8988T (cell line): ENCODE measurements around the gene PHACTR1.

Experiments
- DNase-seq: peaks from one replicate; pipeline ENCODE4 v3.0.0; 2011

Gene PHACTR1

DNA sequence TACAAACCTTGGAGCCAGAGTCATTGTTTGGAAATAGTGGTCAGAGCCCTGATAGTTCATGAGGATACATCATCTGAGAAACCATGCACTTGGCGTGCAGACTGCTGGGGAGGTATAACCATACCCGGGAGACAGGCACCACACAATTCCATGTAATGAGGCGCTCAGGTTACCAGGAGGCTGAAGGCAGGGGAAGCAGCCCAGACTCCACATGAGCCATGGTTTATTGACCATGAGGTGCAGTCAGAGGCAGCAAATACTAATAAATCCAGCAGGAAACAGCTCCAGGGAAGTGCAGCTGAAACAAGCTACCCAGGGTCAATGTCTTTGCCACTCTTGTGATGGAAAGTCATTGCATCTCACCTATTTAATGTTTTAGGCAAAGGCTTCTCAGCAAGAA, 455.7 kb downstream of the PHACTR1 start:
- no peak for DNase-seq

DNA sequence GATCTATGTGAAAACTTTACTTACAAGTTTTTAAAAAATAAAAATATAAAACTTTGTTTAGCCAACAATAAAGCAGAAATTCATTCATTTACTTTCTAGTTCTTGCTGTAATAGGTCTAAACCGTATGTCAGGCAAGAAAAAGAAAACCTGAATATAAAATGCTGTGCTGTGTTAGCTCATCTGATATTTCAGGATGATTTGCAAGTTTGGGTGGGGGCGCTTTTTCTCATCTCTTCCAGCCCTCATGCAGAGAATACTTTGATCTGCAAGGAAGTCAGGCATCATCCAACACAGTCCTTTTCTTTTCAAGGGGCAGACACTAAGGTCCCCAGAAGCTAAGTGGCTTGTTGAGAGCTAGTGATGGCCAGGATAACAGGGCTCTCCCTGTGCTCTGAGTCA, 458.5 kb downstream of the PHACTR1 start:
- no peak for DNase-seq

DNA sequence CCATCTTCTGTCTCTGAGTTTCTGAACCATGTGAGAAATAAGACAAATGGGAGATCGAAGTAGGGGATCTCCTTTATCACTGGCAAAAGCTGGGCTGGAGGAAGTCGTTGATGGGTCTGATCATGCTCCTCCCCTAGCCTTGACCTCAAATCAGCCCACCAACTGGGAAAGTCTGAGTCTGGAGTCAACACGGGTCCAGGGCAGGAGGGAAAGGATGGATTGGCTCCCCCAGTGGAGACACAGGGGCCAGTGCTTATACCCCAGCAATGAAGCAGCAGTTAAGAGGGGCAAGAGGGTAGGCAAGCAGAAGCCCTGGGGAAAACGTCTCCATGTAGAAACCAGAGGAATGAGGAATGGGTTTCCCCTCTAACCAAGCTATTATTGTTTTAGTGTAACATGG, 459.2 kb downstream of the PHACTR1 start:
- no peak for DNase-seq

DNA sequence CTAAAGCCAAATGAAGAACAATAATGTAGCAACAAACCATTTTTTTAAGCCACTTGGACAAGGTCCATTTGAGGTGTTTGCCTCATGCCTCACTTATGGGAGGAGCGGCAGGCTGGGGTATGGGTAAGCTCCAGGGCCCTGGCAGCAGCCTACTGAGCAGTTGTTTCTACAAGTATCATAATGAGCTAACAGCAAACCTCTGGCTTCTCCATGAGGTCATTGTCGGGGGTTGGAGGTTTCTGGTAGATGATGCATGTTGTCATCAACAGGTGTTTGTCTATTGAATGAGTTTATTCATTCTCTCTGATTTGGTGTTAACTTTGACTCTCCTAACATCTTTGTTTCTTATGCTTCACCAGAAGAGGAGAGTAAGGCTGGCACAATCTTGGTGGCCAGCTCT, 461.1 kb downstream of the PHACTR1 start:
- no peak for DNase-seq

DNA sequence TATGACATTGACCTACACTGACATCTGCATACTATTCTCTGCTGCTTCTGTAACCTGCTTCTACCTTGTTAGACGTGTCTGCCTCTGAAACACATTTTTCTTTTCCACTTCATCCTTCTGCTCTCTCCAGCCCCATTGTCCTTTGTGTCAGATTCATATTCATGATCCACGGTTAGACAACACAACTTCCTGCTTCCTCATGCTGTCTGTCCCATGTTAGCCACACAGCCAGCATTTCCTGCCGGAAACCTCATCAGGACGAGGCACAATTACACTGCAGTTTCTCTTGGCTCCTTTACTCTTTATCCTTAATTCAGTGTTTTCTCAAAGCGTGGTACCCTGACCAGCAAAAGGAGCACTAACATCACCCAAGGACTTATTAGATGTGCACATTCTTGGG, 461.5 kb downstream of the PHACTR1 start:
- DNase-seq = no peak

DNA sequence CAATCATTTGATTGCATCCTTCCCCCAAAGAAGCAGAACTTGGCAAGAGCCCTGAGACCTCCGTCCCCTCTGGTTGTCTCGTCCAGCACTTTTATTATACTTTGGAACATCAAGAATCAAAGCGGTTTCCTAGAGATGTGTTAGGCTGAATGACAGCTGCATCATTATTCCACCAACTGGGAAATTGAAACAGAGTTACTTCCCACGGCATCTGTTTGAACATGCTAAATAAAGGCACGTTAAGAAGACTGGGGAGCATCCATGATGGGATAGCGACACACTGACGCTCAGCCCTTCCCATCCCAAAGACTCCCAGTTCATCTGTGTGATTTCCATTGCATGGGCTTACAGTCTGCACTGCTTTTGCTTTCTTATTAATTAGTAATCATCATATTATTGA, 464.0 kb downstream of the PHACTR1 start:
- no peak for DNase-seq

DNA sequence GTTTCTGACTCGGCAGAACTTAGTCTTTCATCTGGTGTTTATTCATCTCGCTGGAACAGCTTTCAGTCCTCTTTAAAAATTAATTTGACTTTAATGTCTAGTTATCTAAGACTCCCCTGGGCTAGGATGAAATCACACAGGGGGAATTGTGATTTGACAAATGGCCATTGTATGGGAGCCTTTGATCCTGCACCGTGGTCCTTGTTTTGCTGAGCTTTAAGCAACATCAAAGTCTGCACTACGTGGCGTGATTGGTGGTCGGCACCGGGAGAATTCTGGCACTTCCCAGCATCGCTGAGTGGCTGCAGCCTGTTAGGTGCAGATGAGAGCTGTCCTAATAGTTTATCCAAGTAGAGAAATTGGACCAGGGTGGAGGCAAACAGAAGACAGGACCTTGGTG, 464.8 kb downstream of the PHACTR1 start:
- DNase-seq = no peak

DNA sequence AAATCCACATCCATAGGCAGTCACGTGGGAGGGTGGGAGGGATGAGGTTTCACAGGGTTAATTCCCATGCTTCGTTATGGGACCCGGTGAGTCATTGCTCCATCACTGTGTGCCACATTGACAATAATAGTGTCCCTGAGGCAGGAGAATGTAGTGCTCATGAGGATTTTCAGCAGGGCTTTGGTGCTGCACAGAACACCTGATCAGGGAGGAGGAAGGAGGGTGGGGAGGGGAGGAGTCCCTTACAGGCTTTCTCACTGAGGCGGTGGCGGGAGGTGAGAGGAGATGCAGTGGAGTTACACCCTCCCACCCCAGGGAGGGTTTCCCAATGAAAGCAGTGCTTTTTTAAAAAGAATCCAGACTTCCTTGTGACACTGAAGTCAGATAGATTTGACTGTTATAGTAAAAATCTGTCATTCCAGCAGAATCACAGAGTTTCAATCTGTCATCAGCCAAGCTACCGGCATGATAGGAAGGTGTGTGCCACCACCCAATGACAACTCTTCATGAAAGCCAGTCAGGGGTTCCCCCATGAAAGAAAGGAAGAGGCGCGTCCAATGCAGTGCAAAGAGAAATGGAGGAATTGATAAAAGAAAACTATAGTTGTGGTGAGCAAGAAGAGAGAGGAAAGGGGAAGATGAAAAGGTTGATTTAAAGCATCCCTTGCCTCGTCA, 467.0 kb downstream of the PHACTR1 start:
- DNase-seq = no peak

DNA sequence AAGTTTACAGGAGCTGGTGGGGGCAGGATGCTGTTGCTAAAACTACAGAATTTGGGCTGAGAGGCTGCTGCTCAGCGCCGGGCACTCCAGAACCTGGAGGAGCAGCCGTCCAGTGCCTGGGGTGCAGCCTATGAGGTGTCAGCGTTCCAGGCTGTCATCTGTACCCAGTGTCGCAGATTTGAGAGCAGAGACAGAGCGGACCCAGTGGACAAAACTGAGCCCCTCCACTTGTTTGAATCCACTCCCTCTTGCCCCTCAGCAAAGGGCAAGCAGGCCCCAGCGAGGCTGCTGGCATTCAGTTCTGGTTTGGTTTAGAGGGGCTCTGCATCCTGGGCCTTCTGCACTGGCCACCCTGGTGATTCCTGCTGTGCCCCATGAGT, 467.5 kb downstream of the PHACTR1 start:
- no peak for DNase-seq

DNA sequence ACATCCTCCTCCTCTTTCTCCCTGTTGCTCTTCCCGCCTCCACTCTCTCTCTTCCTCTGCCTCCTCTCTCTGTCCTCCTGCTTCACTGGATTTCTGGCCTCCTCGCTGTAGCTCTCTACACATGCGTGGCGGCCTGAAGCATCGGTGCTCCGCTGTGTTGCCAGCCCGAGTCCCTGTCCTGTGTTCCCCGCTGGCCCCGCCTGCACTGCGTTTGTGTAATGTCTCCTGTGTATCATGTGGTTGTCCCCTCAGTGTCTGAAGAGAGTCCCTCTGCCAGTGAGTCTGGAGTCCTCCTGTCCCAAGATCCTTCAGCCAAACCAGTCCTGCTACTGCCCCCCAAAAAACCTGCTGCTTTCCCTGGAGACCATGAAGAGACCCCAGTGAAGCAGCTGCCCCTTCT, 468.0 kb downstream of the PHACTR1 start:
- no peak for DNase-seq

DNA sequence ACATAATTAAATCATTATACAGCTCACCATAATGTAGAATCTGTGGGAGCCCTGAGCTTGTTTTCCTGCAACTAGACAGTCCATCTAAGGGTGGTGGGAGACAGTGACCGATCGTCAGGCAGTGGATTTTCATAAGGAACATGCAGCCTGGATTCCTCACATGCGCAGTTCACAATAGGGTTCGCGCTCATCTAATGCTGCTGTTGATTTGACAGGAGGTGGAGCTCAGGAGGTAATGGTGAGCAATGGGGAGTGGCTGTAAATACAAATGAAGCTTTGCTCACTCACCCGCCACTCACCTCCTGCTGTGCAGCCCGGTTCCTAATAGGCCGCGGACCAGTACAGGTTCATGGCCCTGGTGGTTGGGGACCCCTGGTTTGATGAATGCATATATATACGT, 470.3 kb downstream of the PHACTR1 start:
- no peak for DNase-seq

DNA sequence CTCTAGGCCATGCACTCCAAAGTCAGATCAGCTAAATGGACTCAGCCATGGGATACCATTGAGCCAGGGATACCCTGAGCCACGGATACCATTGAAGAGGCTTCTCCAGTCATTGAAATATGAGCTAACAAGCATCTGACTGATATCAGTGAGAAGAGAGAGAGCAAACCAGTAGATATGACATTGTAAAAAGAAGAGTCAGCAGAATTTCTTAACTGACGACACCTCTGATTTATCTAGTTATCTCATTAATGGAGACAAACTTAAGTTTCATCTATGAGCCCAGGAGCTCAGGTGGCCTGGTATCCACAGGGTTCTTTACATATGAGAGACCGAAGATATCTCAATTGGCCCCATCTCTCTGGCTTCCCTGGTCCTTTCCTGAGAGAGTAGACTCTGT, 471.1 kb downstream of the PHACTR1 start:
- DNase-seq = no peak

DNA sequence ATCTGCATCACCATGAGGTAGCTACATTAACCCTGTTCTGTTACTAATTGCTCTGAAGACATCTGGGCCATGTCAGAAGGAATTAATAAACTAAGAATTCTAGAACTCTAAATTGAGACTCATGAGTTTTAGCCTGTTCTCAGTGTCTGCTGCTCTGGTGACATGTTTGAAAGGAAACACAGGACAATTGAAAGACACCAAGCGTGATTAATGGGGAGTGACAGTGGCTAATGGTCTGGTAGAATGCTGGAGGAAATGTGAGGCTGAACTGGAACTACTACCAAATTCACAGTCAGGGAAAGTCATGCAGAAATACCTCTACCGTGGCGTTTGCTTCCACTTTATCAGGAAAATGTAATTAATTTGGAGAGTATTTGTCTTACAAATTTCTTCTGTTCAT, 471.7 kb downstream of the PHACTR1 start:
- no peak for DNase-seq

DNA sequence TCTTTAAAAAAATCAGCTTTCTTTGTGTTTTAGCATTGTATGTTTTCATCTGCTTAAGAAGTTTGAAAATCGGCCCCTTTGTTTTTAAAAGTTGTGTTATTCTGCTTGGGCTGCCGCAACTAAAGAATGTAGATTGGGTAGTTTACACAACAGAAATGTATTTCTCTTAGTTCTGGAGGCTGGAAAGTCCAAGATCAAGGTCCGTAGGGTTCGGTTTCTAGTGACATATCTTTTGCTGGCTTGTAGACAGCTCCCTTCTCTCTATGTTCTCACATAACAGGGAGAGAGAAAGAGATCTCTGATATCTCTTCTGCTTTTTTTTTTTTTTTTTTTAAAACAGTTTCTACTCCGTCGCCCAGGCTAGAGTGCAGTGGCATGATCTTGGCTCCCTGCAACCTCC, 473.1 kb downstream of the PHACTR1 start:
- DNase-seq = no peak

DNA sequence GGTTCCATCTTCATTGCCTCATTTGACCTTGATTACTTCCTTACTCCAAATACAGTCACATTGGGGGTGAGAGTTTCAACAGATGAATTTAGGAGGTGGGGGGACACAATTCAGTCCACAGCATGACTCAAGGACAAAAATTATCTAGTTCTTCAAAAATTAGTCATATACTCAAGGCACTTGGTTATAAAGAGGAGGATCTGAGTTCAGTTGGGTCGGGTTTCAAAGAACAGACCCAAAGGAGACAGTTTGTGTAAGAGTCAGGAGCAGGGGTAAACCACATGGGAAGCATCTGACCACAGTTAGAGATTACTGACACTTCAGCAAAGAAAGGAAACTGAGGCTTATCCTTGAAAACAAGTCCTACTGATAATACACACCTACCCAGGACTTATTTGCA, 473.8 kb downstream of the PHACTR1 start:
- no peak for DNase-seq

DNA sequence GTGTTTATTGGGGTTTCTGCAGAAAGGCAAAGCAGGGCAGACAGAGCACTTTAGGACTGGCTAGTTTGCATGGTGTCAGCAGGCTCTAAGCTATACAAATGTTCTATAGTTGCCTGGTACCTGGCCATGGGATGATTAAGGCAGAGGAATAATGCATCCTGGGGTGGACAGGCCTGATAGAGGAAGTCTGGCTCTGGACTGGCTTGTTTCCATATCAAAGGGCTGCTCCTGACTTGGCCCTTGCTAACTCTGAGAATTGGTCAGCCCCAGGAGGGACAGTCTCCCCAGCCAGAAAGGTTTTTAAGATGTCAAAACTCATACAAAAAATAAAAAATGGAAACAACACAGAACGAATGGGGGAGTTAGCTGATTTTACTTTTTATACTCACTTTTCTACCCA, 474.9 kb downstream of the PHACTR1 start:
- DNase-seq = no peak

DNA sequence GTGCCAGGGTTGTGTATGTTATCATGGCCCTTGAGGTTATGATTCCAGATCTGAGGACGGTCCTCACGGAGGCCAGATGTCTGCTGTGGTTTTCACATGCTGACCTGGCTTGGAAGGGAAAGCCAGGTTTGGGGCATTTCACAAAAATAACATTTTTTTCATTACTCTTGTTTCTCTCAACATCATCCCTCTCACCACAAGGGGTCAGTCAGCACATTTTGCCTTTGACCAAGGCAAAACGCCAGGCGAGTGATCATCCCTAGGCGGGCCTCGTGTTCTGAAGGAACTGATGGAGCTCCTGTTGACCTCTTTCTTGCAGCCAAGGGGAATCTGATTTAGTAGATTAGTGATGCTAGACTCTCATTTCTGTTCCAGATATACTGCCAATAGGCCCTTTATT, 478.3 kb downstream of the PHACTR1 start:
- DNase-seq = peak; percentile 53

DNA sequence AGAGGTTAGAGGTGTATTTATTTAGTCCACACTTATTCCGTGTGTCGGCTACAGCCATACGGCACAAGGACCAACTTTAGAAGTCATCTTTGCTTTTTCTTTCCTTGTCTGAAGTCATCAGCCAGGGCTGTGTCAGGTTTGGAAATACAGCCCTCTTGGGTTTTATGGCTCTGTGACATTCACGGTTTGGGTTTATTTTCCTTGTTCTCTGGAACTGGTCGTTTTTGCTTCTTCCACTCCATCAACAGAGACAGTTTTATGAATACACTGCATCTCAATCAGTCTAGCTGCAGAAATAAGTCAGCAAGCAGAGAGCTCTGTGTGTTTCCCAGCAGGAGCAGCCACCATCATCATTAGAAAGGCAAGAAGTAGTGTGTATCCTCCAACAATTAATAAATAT, 479.2 kb downstream of the PHACTR1 start:
- no peak for DNase-seq

DNA sequence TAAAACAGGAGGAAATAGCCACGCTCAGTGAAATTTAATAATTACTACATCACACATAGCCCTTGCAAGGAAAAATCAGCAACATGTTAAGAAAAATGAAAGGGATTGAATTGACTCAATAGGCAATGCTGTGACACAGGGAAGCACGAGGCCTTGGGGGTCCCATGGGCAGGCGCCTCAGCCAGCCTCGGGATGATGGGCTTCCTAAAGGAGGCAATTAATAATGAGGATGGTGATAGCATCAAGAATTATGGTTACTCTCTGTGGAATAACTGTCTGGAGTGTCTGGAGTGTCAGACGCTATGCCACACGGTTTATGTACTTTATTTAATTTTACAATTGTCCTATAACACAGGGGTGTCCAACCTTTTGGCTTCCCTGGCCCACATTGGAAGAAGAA, 481.6 kb downstream of the PHACTR1 start:
- DNase-seq = no peak

DNA sequence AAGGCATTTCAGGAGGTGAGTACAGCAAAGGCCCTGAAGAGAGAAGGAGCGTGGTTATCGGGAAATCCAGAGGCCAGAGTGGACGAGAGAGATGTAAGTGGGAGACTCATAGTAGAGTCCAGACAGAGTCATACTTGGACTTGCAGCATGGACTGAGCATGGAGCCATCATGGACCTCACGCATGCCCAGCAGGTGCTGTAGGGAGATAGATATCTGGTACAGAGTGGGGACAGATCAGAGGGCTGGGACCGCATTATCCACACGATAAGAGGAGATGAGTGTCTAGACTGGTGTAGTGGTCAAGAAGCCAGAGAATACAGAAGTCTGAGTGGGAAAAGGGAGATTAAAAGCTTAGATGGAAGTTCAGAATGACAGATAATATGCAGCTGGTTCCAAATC, 484.8 kb downstream of the PHACTR1 start:
- no peak for DNase-seq

DNA sequence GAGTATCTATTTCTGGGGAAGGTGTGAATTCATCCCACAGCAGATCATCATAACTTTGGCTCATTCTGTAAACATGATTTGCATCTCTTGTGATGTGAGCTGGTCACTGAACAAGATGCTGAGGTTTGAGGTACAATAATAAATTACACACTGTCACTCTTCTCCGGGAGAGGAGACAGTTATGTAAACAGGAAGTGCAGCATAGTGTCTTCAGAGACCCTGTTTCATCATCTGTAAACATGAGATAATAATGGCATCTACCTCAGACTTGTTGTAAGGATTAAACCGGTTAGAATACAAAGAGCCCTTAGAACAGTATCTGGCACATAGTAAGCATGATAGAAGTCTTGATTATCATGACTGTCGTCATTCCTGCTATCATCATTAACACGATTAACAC, 486.6 kb downstream of the PHACTR1 start:
- no peak for DNase-seq

DNA sequence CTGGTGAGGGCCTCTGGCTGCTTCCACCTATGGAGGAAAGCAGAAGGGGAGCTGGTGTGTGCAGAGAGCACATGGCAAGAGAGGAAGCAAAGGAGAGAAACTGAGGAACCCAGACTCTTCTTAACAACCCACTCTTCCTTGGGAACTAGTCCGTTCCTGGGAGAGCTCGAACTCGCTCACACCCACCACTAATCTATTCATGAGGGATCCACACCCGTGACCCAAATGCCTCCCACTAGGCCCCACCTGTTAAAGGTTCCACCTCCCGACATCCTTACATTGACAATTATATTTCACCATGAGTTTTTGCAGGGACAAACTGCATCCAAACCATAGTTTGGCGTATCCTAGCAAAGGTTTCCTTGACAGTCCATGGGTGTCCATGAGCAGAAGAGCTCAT, 488.5 kb downstream of the PHACTR1 start:
- DNase-seq = no peak

DNA sequence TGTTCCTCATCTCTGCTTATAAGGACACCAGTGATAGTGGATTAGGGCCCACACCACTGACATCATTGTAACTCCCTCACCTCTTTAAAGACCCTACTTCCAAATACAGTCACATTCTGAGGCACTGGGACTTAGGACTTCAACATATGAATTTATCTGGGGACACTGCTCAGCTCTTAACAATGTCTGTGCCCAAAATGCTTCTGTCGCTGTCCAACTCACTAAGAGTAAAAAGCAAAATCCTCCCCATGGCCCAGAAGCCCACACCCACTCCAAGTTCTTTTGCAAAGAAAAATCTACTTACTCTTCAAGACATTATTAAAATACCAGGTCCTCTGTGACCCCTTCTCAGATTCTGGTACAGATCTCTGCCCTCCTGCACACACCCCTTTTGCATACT, 495.5 kb downstream of the PHACTR1 start:
- no peak for DNase-seq

DNA sequence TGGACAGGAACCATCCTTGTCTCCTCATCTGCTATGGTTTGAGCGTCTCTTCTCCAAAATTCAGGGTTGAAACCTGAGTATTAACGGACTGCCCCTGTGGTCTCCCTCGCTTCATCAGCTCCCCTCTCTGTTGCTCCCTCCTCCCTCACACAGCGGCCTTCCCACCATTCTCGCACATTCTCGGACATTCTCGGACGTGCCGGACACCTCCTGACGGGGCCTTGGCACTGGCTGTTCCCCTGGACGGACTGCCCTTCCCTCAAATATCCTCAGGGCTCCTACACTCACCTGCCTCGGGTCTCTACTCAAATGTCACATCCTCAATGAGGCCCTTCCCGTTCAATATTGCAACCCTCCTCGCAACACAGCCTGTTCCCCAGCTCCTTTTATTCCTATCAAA, 496.0 kb downstream of the PHACTR1 start:
- DNase-seq = no peak

DNA sequence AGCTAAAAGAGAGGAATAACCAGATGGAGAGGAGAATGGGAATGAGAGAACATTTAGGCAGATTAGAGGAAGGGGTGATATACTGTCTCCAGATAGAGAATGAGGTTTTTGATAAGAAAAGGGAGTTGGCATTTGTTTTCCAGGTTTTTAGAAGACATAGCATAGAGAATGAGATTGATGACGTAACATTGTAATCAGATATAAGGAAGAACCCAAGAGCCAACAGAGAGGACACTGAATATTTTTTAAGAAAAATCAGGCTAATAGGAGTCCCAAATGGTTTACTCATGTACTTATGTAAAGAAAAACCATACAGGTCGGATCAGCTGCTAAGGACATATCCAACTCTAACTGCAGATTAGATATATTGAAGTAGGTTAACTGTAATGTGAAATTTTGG, 498.8 kb downstream of the PHACTR1 start:
- DNase-seq = no peak
